IPS-15b (cell line): ENCODE measurements around the gene RASL12.

ENCODE experiments used
- H3K27me3 ChIP-seq: one replicate; pipeline ENCODE4 v1.6.1; 2013; ENCODE audit warnings: low read length; ENCODE audit not compliant: control insufficient read depth, insufficient read depth
- H3K36me3 ChIP-seq: one replicate; pipeline ENCODE4 v1.6.1; 2013; ENCODE audit warnings: low read length; ENCODE audit not compliant: control insufficient read depth, insufficient read depth
- H3K4me1 ChIP-seq: one replicate; pipeline ENCODE4 v1.6.1; 2013; ENCODE audit warnings: mild to moderate bottlenecking, low read length; ENCODE audit not compliant: control insufficient read depth, insufficient read depth
- H3K4me3 ChIP-seq: one replicate; pipeline ENCODE4 v1.5.1; 2013; ENCODE audit warnings: low read depth, low read length
- H3K9ac ChIP-seq: one replicate; pipeline ENCODE4 v1.6.1; 2013; ENCODE audit warnings: low read depth, mild to moderate bottlenecking, low read length
- H3K9me3 ChIP-seq: one replicate; pipeline ENCODE4 v1.6.1; 2013; ENCODE audit warnings: mild to moderate bottlenecking, low read length; ENCODE audit not compliant: control insufficient read depth, insufficient read depth

RASL12 gene

GRCh38 chr15:65088643-65089021 lies 20.8 kb upstream of the RASL12 start:
- H3K4me3 ChIP-seq, result no peak overlapping the region
- no peak overlapping the region for H3K9ac ChIP-seq
- peaks cover 7% of the 10 kb centered on the region for H3K4me1 ChIP-seq
- no peaks in the 10 kb centered on the region for H3K9me3 ChIP-seq
- H3K27me3 ChIP-seq, result no peaks in the 10 kb centered on the region
- H3K36me3 ChIP-seq, result no peaks in the 10 kb centered on the region

GRCh38 chr15:65087873-65088642 lies 20.3 kb upstream of the RASL12 start:
- peaks cover 10% of the 10 kb centered on the region for H3K4me1 ChIP-seq
- H3K9ac ChIP-seq, result no peak overlapping the region
- H3K27me3 ChIP-seq, result no peaks in the 10 kb centered on the region
- no peak overlapping the region for H3K4me3 ChIP-seq
- no peaks in the 10 kb centered on the region for H3K36me3 ChIP-seq
- no peaks in the 10 kb centered on the region for H3K9me3 ChIP-seq

- no peaks in the 10 kb centered on the region for H3K9me3 ChIP-seq
- no peak overlapping the region for H3K9ac ChIP-seq
- H3K4me1 ChIP-seq, result peaks cover 16% of the 10 kb centered on the region
- H3K4me3 ChIP-seq, result no peak overlapping the region
- no peaks in the 10 kb centered on the region for H3K36me3 ChIP-seq
- no peaks in the 10 kb centered on the region for H3K27me3 ChIP-seq
Observed at GRCh38 chr15:65087411-65087810, 19.6 kb upstream of the RASL12 start.

GRCh38 chr15:65086680-65087111 lies 18.9 kb upstream of the RASL12 start:
- H3K27me3 ChIP-seq, result no peaks in the 10 kb centered on the region
- no peak overlapping the region for H3K4me3 ChIP-seq
- H3K4me1 ChIP-seq, result peaks cover 20% of the 10 kb centered on the region
- H3K9me3 ChIP-seq, result no peaks in the 10 kb centered on the region
- H3K36me3 ChIP-seq, result no peaks in the 10 kb centered on the region
- H3K9ac ChIP-seq, result no peak overlapping the region

GRCh38 chr15:65085990-65086679 lies 18.3 kb upstream of the RASL12 start:
- H3K9ac ChIP-seq, result no peak overlapping the region
- no peak overlapping the region for H3K4me3 ChIP-seq
- no peaks in the 10 kb centered on the region for H3K27me3 ChIP-seq
- no peaks in the 10 kb centered on the region for H3K36me3 ChIP-seq
- H3K9me3 ChIP-seq, result no peaks in the 10 kb centered on the region
- peaks cover 20% of the 10 kb centered on the region for H3K4me1 ChIP-seq

GRCh38 chr15:65085207-65085753 lies 17.5 kb upstream of the RASL12 start:
- Histone ChIP-seq H3K4me3 (no peak overlapping the region), H3K36me3 (no peaks in the 10 kb centered on the region), H3K27me3 (peaks cover 2% of the 10 kb centered on the region), H3K9ac (no peak overlapping the region), H3K9me3 (no peaks in the 10 kb centered on the region), H3K4me1 (peaks cover 20% of the 10 kb centered on the region)

- no peak overlapping the region for H3K9ac ChIP-seq
- H3K9me3 ChIP-seq, result no peaks in the 10 kb centered on the region
- H3K4me3 ChIP-seq, result no peak overlapping the region
- peaks cover 20% of the 10 kb centered on the region for H3K4me1 ChIP-seq
- peaks cover 2% of the 10 kb centered on the region for H3K27me3 ChIP-seq
- no peaks in the 10 kb centered on the region for H3K36me3 ChIP-seq
Observed at GRCh38 chr15:65084500-65085206, 16.9 kb upstream of the RASL12 start.

GRCh38 chr15:65083262-65083701 lies 15.5 kb upstream of the RASL12 start:
- H3K4me1 ChIP-seq, result peaks cover 22% of the 10 kb centered on the region
- no peak overlapping the region for H3K4me3 ChIP-seq
- no peaks in the 10 kb centered on the region for H3K36me3 ChIP-seq
- H3K9me3 ChIP-seq, result no peaks in the 10 kb centered on the region
- H3K27me3 ChIP-seq, result peaks cover 9% of the 10 kb centered on the region
- H3K9ac ChIP-seq, result no peak overlapping the region

- H3K4me3 ChIP-seq, result no peak overlapping the region
- H3K36me3 ChIP-seq, result no peaks in the 10 kb centered on the region
- no peak overlapping the region for H3K9ac ChIP-seq
- H3K9me3 ChIP-seq, result no peaks in the 10 kb centered on the region
- peaks cover 12% of the 10 kb centered on the region for H3K27me3 ChIP-seq
- peaks cover 23% of the 10 kb centered on the region for H3K4me1 ChIP-seq
Observed at GRCh38 chr15:65082303-65082953, 14.6 kb upstream of the RASL12 start.

- H3K27me3 ChIP-seq, result peaks cover 12% of the 10 kb centered on the region
- H3K9ac ChIP-seq, result no peak overlapping the region
- H3K9me3 ChIP-seq, result no peaks in the 10 kb centered on the region
- H3K4me1 ChIP-seq, result peaks cover 23% of the 10 kb centered on the region
- no peak overlapping the region for H3K4me3 ChIP-seq
- no peaks in the 10 kb centered on the region for H3K36me3 ChIP-seq
Observed at GRCh38 chr15:65081758-65082157, 14.0 kb upstream of the RASL12 start.

- H3K27me3 ChIP-seq, result peaks cover 12% of the 10 kb centered on the region
- H3K4me1 ChIP-seq, result peaks cover 23% of the 10 kb centered on the region
Observed at GRCh38 chr15:65081270-65081669, 13.5 kb upstream of the RASL12 start.

More at GRCh38 chr15:65081270-65081669, 13.5 kb upstream of the RASL12 start:
- Histone ChIP-seq H3K36me3 (no peaks in the 10 kb centered on the region), H3K4me3 (no peak overlapping the region), H3K9ac (no peak overlapping the region), H3K9me3 (no peaks in the 10 kb centered on the region)
